H1 (cell line): ENCODE measurements around the gene PABPC1L. TPM values are rescaled to one million over a fixed set of nuclear protein-coding genes. Genes with fewer than 3 reads are reported as not detected.

Source experiments
- BCL11A ChIP-seq, 2 experiments: IDR thresholded peaks; one replicate each; pipeline ENCODE4 v1.6.1; 2011; ENCODE audit warnings: low read depth in 2 of 2, low read length in 2 of 2, mild to moderate bottlenecking in 2 of 2
- CBX5 ChIP-seq: fragments of 300-800, 300-1000 bp; sonication (generic); IDR thresholded peaks from 2 replicates; pipeline ENCODE4 v1.7.1; 2016; ENCODE audit warnings: antibody characterized with exemption, low read length, low read depth
- CEBPB ChIP-seq: IDR thresholded peaks from 2 replicates; pipeline ENCODE4 v1.6.1; 2012; ENCODE audit warnings: low read depth, low read length
- MAX ChIP-seq: IDR thresholded peaks from 2 replicates; pipeline ENCODE4 v1.6.1; 2012; ENCODE audit warnings: inconsistent platforms
- POU5F1 ChIP-seq: IDR thresholded peaks from 2 replicates; pipeline ENCODE4 v1.6.1; 2011; ENCODE audit warnings: low read depth, mild to moderate bottlenecking, low read length, moderate library complexity
- SRF ChIP-seq: IDR thresholded peaks from 2 replicates; pipeline ENCODE4 v1.6.1; 2011; ENCODE audit warnings: mild to moderate bottlenecking, low read depth, low read length, moderate library complexity
- polyA plus RNA-seq, 7 experiments: library from polyadenylated mRNA; depleted of rRNA in 3 of 7; stranded (reverse) in 5 of 7; unstranded in 2 of 7; fragments of >200 nt in 5 of 7; fragments of 200-250 nt in 2 of 7; gene quantifications; 1 replicate in 5 of 7; 2 replicates in 1 of 7; 4 replicates in 1 of 7; pipeline versions ENCODE4 v1.2.1 to v1.2.3, GENCODE V29; 2011 to 2013; ENCODE audit warnings: missing spikeins in 2 of 7, mixed read lengths in 2 of 7
- total RNA-seq: library from RNA; stranded (reverse); fragmentation: NEBNext Ultra II Directional; extraction: Animal tissue kit (Norgen Biotek cat#: 25700); gene quantifications from 2 replicates; pipeline ENCODE4 v1.2.1, GENCODE V29; 2021

PABPC1L gene
- total and polyA plus RNA-seq, 2 of the 8 experiments (the other 6 are each of a cell fraction or from before 2014, with no cell fraction given): 61.1 to 108 TPM

GRCh38 chr20:44894959-44895358 is 14.9 kb upstream of the PABPC1L start (continued):
- TF ChIP-seq POU5F1 (no peak), BCL11A (IDR thresholded peaks at IDR 0.05; ENCODE audit: low read depth in 2 of 2, low read length in 2 of 2) (no peak), SRF (no peak), MAX (no peak), CEBPB (no peak), CBX5 (no peak)
